Parathyroid adenoma (tissue), 2 donors: ENCODE measurements around the gene ULK4.

Experiments used
- H2AFZ ChIP-seq: fragments of 300-600 bp; sonication (generic); one replicate; pipeline ENCODE4 v1.7.0; 2017; ENCODE audit warnings: antibody characterized with exemption, mild to moderate bottlenecking
- H3K27ac ChIP-seq: fragments of 300-600 bp; sonication (generic); one replicate; pipeline ENCODE4 v1.7.0; 2017
- H3K27me3 ChIP-seq: fragments of 300-600 bp; sonication (generic); one replicate; pipeline ENCODE4 v1.7.0; 2017; ENCODE audit warnings: low read length; ENCODE audit not compliant: control insufficient read depth, insufficient read depth
- H3K36me3 ChIP-seq: fragments of 300-600 bp; sonication (generic); one replicate; pipeline ENCODE4 v1.7.0; 2017; ENCODE audit warnings: low read length; ENCODE audit not compliant: control insufficient read depth, insufficient read depth
- H3K4me1 ChIP-seq: fragments of 300-600 bp; sonication (generic); one replicate; pipeline ENCODE4 v1.7.0; 2017; ENCODE audit warnings: control low read depth
- H3K4me2 ChIP-seq: fragments of 300-600 bp; sonication (generic); one replicate; pipeline ENCODE4 v1.7.0; 2017; ENCODE audit warnings: low read length
- H3K4me3 ChIP-seq: fragments of 300-600 bp; sonication (generic); one replicate; pipeline ENCODE4 v1.7.0; 2017; ENCODE audit warnings: low read depth, low read length
- H3K79me2 ChIP-seq: fragments of 300-600 bp; sonication (generic); one replicate; pipeline ENCODE4 v1.7.0; 2017; ENCODE audit warnings: control low read depth
- H3K9ac ChIP-seq: fragments of 300-600 bp; sonication (generic); one replicate; pipeline ENCODE4 v1.7.0; 2017; ENCODE audit warnings: mild to moderate bottlenecking
- H3K9me3 ChIP-seq: fragments of 300-600 bp; sonication (generic); one replicate; pipeline ENCODE4 v1.7.0; 2017; ENCODE audit warnings: low read length; ENCODE audit not compliant: control insufficient read depth
- TF ChIP-seq, protein P1 (sequence below): fragments of 300-600 bp; sonication (generic); IDR thresholded peaks from one replicate; pipeline ENCODE4 v1.7.0; 2017; ENCODE audit warnings: antibody characterized with exemption, mild to moderate bottlenecking
- donor health status: primary hyperparathyroidism.

ULK4 gene

DNA sequence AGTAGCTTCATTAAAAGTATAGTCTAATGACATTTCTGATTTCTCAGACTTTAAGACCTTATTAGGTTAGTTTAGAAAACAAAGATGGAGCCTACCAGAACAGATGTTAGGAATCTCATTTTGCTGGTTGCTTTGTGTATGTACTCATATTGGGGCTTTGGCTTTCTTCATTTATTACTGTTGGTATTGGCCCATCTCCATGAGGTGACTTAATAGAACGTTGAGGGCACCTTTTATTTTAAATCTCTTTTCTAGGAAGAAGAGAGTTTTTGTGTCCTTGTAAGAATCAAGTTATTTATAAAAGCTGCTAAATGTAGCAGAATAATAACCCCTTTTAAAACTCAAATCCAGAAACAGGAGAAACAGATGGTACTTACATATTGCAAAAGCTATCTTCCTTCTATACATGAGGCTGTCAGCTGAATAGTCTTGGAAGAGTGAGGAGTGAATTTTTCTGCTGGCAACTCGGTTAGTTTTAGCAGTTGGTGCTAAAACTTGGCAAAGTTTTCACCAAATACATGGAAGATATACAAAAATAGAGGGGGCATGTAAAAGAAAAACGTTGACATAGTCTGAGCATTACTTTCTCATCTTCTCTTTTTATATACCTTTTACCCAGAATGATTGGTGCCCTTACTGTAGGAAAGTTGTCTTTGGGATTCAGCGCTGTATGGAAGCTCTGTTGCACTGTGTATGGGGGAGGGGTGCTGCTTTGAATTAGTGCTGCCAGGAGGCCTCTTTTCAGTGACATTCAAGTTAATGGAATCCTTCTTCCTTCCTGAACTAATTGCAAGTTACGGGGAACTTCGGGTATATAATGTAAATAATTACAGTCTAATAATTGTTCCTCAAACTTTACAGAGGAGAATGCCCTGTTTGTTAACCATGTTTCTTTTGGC, 726.8 kb downstream of the ULK4 start:
- Histone ChIP-seq H3K4me1 (peaks cover 2% of the 10 kb centered on the region), H3K27ac (no peak overlapping the region), H3K79me2 (no peaks in the 10 kb centered on the region), H3K9ac (no peak overlapping the region), H3K36me3 (no peaks in the 10 kb centered on the region), H3K4me2 (no peak overlapping the region), H2AFZ (no peak overlapping the region), H3K27me3 (no peaks in the 10 kb centered on the region), H3K4me3 (no peak overlapping the region), H3K9me3 (no peaks in the 10 kb centered on the region)
- TF ChIP-seq, protein P1, sequence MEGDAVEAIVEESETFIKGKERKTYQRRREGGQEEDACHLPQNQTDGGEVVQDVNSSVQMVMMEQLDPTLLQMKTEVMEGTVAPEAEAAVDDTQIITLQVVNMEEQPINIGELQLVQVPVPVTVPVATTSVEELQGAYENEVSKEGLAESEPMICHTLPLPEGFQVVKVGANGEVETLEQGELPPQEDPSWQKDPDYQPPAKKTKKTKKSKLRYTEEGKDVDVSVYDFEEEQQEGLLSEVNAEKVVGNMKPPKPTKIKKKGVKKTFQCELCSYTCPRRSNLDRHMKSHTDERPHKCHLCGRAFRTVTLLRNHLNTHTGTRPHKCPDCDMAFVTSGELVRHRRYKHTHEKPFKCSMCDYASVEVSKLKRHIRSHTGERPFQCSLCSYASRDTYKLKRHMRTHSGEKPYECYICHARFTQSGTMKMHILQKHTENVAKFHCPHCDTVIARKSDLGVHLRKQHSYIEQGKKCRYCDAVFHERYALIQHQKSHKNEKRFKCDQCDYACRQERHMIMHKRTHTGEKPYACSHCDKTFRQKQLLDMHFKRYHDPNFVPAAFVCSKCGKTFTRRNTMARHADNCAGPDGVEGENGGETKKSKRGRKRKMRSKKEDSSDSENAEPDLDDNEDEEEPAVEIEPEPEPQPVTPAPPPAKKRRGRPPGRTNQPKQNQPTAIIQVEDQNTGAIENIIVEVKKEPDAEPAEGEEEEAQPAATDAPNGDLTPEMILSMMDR = no peak

- Histone ChIP-seq H2AFZ (no peak overlapping the region), H3K79me2 (peaks cover 15% of the 10 kb centered on the region), H3K9ac (no peak overlapping the region), H3K4me1 (peaks cover 2% of the 10 kb centered on the region), H3K4me2 (no peak overlapping the region), H3K4me3 (no peak overlapping the region), H3K27me3 (no peaks in the 10 kb centered on the region), H3K27ac (no peak overlapping the region), H3K9me3 (no peaks in the 10 kb centered on the region), H3K36me3 (no peaks in the 10 kb centered on the region)
- TF ChIP-seq, protein P1 = no peak
Measured at GRCh38 chr3:41224120-41224806, 737.6 kb downstream of the ULK4 start.

DNA sequence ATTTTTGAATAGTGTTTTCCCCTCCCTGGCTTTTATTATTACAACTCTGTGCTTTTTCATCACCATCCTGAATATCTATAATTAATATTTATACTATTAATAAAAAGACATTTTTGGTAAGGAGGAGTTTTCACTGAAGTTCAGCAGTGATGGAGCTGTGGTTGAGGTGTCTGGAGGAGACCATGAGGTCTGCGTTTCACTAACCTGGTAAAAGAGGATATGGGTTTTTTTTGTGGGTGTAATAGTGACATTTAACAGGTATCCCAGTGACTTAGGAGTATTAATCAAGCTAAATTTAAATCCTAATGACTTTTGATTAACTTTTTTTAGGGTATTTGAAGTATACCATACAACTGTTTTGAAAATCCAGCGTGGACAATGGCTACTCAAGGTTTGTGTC, 738.2 kb downstream of the ULK4 start:
- H3K4me3 ChIP-seq = no peak overlapping the region
- H3K4me1 ChIP-seq = peaks cover 2% of the 10 kb centered on the region
- H3K79me2 ChIP-seq = peaks cover 16% of the 10 kb centered on the region
- no peaks in the 10 kb centered on the region for H3K9me3 ChIP-seq
- H3K27me3 ChIP-seq = no peaks in the 10 kb centered on the region
- TF ChIP-seq, protein P1 = no peak
- no peak overlapping the region for H3K4me2 ChIP-seq
- H2AFZ ChIP-seq = no peak overlapping the region
- no peak overlapping the region for H3K9ac ChIP-seq
- H3K27ac ChIP-seq = no peak overlapping the region
- no peaks in the 10 kb centered on the region for H3K36me3 ChIP-seq

DNA sequence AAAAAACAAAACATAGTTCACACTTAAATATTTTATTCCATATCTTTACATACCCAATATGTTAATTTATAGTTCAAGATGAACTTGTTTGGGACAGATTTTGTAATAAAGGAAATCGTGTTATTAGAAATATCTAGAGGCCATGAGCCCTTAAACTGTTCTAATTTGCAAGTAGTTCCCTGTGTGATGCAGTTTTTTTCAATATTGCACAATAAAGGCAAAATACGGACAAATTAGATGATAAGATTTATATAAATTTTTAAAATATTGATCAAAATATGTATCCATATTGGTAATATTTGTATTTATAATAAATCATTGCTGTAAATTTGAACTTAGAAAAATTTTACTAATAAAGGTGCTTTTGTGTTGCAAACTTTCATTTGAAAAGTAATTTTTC, 738.8 kb downstream of the ULK4 start:
- no peak overlapping the region for H3K4me3 ChIP-seq
- H3K9me3 ChIP-seq = no peaks in the 10 kb centered on the region
- no peaks in the 10 kb centered on the region for H3K4me1 ChIP-seq
- no peaks in the 10 kb centered on the region for H3K36me3 ChIP-seq
- no peak overlapping the region for H3K9ac ChIP-seq
- no peak overlapping the region for H2AFZ ChIP-seq
- no peak overlapping the region for H3K27ac ChIP-seq
- TF ChIP-seq, protein P1 = no peak
- H3K79me2 ChIP-seq = peaks cover 21% of the 10 kb centered on the region
- H3K27me3 ChIP-seq = no peaks in the 10 kb centered on the region
- no peak overlapping the region for H3K4me2 ChIP-seq
